Caki2 (cell line): ENCODE data around the gene PDE11A. TPM values are rescaled to one million over a fixed set of nuclear protein-coding genes. Genes with fewer than 3 reads are reported as not detected.

ENCODE experiments used
- DNase-seq: peaks from one replicate; pipeline ENCODE4 v3.0.0-alpha.2; 2015; ENCODE audit warnings: low read depth
- in situ Hi-C: cut with HindIII; loops from 2 replicates; pipeline ENCODE4 v1.10.0; 2016; ENCODE audit warnings: low sequenced_read_pairs, low pct_unique_long_range_greater_than_20kb, mixed read lengths
- total RNA-seq: library from RNA; depleted of rRNA; stranded (reverse); fragments of >200 nt; shearing (Covaris generic); gene quantifications from 2 replicates; pipeline ENCODE4 v1.2.3, GENCODE V29; 2014; ENCODE audit warnings: low replicate concordance

Gene PDE11A
- total RNA-seq, 1 experiment from 2014 or later: 0.57 TPM

- DNase-seq: no peak
- in situ Hi-C loops: no loop called here
Observed at GRCh38 chr2:177902395-177903163, 170.0 kb downstream of the PDE11A start.

- in situ Hi-C loops: no loop called here
Observed at GRCh38 chr2:177900082-177900481, 172.5 kb downstream of the PDE11A start.

GRCh38 chr2:177897278-177897677 is 175.3 kb downstream of the PDE11A start:
- in situ Hi-C loops: no loop called here
- DNase-seq: no peak

More at GRCh38 chr2:177900082-177900481, 172.5 kb downstream of the PDE11A start:
- no peak for DNase-seq

- in situ Hi-C loops: no loop called here
- DNase-seq: no peak
Observed at GRCh38 chr2:177896587-177896986, 176.0 kb downstream of the PDE11A start.

- no peak for DNase-seq
- in situ Hi-C loops: no loop called here
Observed at GRCh38 chr2:177894546-177894945, 178.0 kb downstream of the PDE11A start.

- in situ Hi-C loops: no loop called here
- no peak for DNase-seq
Observed at GRCh38 chr2:177893880-177894279, 178.7 kb downstream of the PDE11A start.

GRCh38 chr2:177891533-177891932 is 181.0 kb downstream of the PDE11A start:
- DNase-seq: no peak
- in situ Hi-C loops: no loop called here

GRCh38 chr2:177889818-177890460 is 182.6 kb downstream of the PDE11A start:
- in situ Hi-C loops: no loop called here

GRCh38 chr2:177888581-177888980 is 184.0 kb downstream of the PDE11A start:
- no peak for DNase-seq
- in situ Hi-C loops: no loop called here

More at GRCh38 chr2:177889818-177890460, 182.6 kb downstream of the PDE11A start:
- DNase-seq: no peak

- in situ Hi-C loops: no loop called here
- no peak for DNase-seq
Observed at GRCh38 chr2:177887722-177888121, 184.9 kb downstream of the PDE11A start.

- DNase-seq: no peak
- in situ Hi-C loops: no loop called here
Observed at GRCh38 chr2:177886824-177887223, 185.8 kb downstream of the PDE11A start.

- in situ Hi-C loops: no loop called here
- no peak for DNase-seq
Observed at GRCh38 chr2:177885828-177886466, 186.6 kb downstream of the PDE11A start.

GRCh38 chr2:177883177-177883576 is 189.4 kb downstream of the PDE11A start:
- in situ Hi-C loops: no loop called here
- DNase-seq: no peak

GRCh38 chr2:177882501-177882900 is 190.1 kb downstream of the PDE11A start:
- in situ Hi-C loops: no loop called here

GRCh38 chr2:177881921-177882320 is 190.7 kb downstream of the PDE11A start:
- in situ Hi-C loops: no loop called here
- no peak for DNase-seq

More at GRCh38 chr2:177882501-177882900, 190.1 kb downstream of the PDE11A start:
- DNase-seq: no peak

GRCh38 chr2:177881008-177881747 is 191.4 kb downstream of the PDE11A start:
- in situ Hi-C loops: no loop called here
- no peak for DNase-seq

- in situ Hi-C loops: no loop called here
- DNase-seq: no peak
Observed at GRCh38 chr2:177880285-177880684, 192.3 kb downstream of the PDE11A start.

GRCh38 chr2:177876950-177877349 is 195.6 kb downstream of the PDE11A start:
- no peak for DNase-seq
- in situ Hi-C loops: no loop called here

GRCh38 chr2:177874686-177875085 is 197.9 kb downstream of the PDE11A start:
- in situ Hi-C loops: no loop called here
- no peak for DNase-seq
